Naive thymus-derived CD8-positive, alpha-beta T cell (primary cell): ENCODE data around the gene PNRC2. TPM values are rescaled to one million over a fixed set of nuclear protein-coding genes. Genes with fewer than 3 reads are reported as not detected.
A peak's percentile ranks its signal among the peaks of the same experiment; 100 is the strongest.
"Not testable (repeated sequence)": the region's sequence is repeated elsewhere in the genome, so short reads cannot be mapped to it uniquely, and the experiment has no call there.

ENCODE experiments used
- ATAC-seq, 2 donors: fragments of 150-1000 bp; cut with Tn5 transposase in 1 of 2; sonication (Bioruptor Pico), chemical (Tn5 transposase) in 1 of 2; 1 replicate in 1 of 2; 2 replicates in 1 of 2; pipeline ENCODE4 v1.10.0; 2021; ENCODE audit warnings: mild to moderate bottlenecking in 2 of 2, moderate library complexity in 2 of 2
- POLR2A ChIA-PET: fragments of 350-600 bp; sonication (Branson Sonifier 250); formaldehyde crosslinking; loops from one replicate; lab custom pipeline; 2021; ENCODE audit warnings: antibody characterized with exemption; lab: Charles Lee
- DNase-seq, 10 donors: peaks; one replicate each; pipeline versions ENCODE4 v3.0.0 to v3.0.0-alpha.2; 2020 to 2022
- H3K27ac Mint-ChIP-seq, 10 donors: one replicate each; pipeline ENCODE4 v1.8.0; 2020 to 2022; ENCODE audit warnings: mild to moderate bottlenecking in 10 of 10, mixed read lengths in 10 of 10, moderate library complexity in 4 of 10, inconsistent platforms in 1 of 10
- H3K27me3 Mint-ChIP-seq, 5 donors: one replicate each; pipeline ENCODE4 v1.8.0; 2021 to 2022; ENCODE audit warnings: mixed read lengths in 5 of 5
- H3K36me3 Mint-ChIP-seq, 3 donors: one replicate each; pipeline ENCODE4 v1.8.0; 2020 to 2022; ENCODE audit warnings: mixed read lengths in 3 of 3, mild to moderate bottlenecking in 2 of 3, inconsistent platforms in 1 of 3
- H3K4me1 Mint-ChIP-seq, 4 donors: one replicate each; pipeline ENCODE4 v1.8.0; 2021 to 2022; ENCODE audit warnings: mixed read lengths in 4 of 4
- H3K4me3 Mint-ChIP-seq, 10 donors: one replicate each; pipeline ENCODE4 v1.8.0; 2020 to 2022; ENCODE audit warnings: mild to moderate bottlenecking in 10 of 10, mixed read lengths in 10 of 10, moderate library complexity in 6 of 10, inconsistent platforms in 1 of 10
- H3K9me3 Mint-ChIP-seq, 9 donors: one replicate each; pipeline ENCODE4 v1.8.0; 2020 to 2022; ENCODE audit warnings: mixed read lengths in 9 of 9, mild to moderate bottlenecking in 3 of 9, inconsistent platforms in 1 of 9, moderate library complexity in 1 of 9
- polyA plus RNA-seq, 3 donors: library from polyadenylated mRNA; unstranded; fragments of 300-500 nt; fragmentation: Illumina TruSeq; gene quantifications; one replicate each; pipeline ENCODE4 v1.2.3, GENCODE V29; 2021
- total RNA-seq, 8 experiments: library from RNA in 2 of 8; stranded (reverse) in 2 of 8; gene quantifications; one replicate each; pipeline ENCODE4 v1.2.3 and lab custom pipeline; 2021 to 2026

The PNRC2 gene
- total and polyA plus RNA-seq, 5 experiments from 2014 or later, result 117 to 182 (median 139) TPM

- peak overlapping the region; percentile 95 to 100 (median 100) for H3K4me3 Mint-ChIP-seq
- ATAC-seq, H3K27me3 Mint-ChIP-seq, H3K9me3 Mint-ChIP-seq, DNase-seq: not testable (repeated sequence)
- H3K27ac Mint-ChIP-seq, result peak overlapping the region; percentile 99 to 100 (median 100)
- peaks cover 13 to 72% (median 47%) of the 10 kb centered on the region in 4 donors for H3K4me1 Mint-ChIP-seq
- H3K36me3 Mint-ChIP-seq, result peaks cover 0 to 28% (median 11%) of the 10 kb centered on the region in 3 donors
- POLR2A ChIA-PET, result interaction anchor here (1.4 to 3.3 kb wide), 5 partner anchors 9 to 133 kb away, joined by 3 to 66 read pairs (median 11); partner anchors contain the start of genes HMGCL and SRSF10
Measured at GRCh38 chr1:23958040-23958809, 1.4 kb upstream of the PNRC2 start.

GRCh38 chr1:23958810-23959460, 693 bp upstream of the PNRC2 start:
- POLR2A ChIA-PET, result interaction anchor here (0.9 to 3.3 kb wide), 10 partner anchors 9 to 615 kb away, joined by 3 to 66 read pairs (median 5); partner anchors contain the start of genes HMGCL, HNRNPR, PITHD1 and SRSF10
- H3K36me3 Mint-ChIP-seq, result peaks cover 0 to 35% (median 14%) of the 10 kb centered on the region in 3 donors
- peak overlapping the region; percentile 99 to 100 (median 100) for H3K27ac Mint-ChIP-seq
- peak overlapping the region; percentile 95 to 100 (median 100) for H3K4me3 Mint-ChIP-seq
- H3K4me1 Mint-ChIP-seq, result peaks cover 13 to 78% (median 47%) of the 10 kb centered on the region in 4 donors
- ATAC-seq (peak; percentile 80 to 86), DNase-seq (peak; percentile 75 to 96 (median 92))
- H3K9me3 Mint-ChIP-seq, result no peaks in the 10 kb centered on the region
- H3K27me3 Mint-ChIP-seq, result no peaks in the 10 kb centered on the region

- Mint-ChIP-seq H3K4me1 (peaks cover 15 to 81% (median 45%) of the 10 kb centered on the region in 4 donors), H3K4me3 (peak overlapping the region; percentile 95 to 100 (median 100)), H3K27ac (peak overlapping the region; percentile 99 to 100 (median 100)), H3K27me3 (no peaks in the 10 kb centered on the region), H3K9me3 (no peaks in the 10 kb centered on the region), H3K36me3 (peaks cover 0 to 50% (median 16%) of the 10 kb centered on the region in 3 donors)
- POLR2A ChIA-PET, result interaction anchor here (0.6 to 3.3 kb wide), 15 partner anchors 10 to 1272 kb away, joined by 3 to 66 read pairs (median 5); partner anchors contain the start of genes GALE, HMGCL, HNRNPR and PITHD1
- DNase-seq, result no peak
- no peak for ATAC-seq
Measured at GRCh38 chr1:23960291-23961020, 828 bp downstream of the PNRC2 start.

- H3K27ac Mint-ChIP-seq, result peak overlapping the region in 8 of 10 donors; percentile 1 to 70 (median 55)
- no peaks in the 10 kb centered on the region for H3K27me3 Mint-ChIP-seq
- peaks cover 0 to 77% (median 16%) of the 10 kb centered on the region in 3 donors for H3K36me3 Mint-ChIP-seq
- DNase-seq (no peak), ATAC-seq (no peak)
- H3K9me3 Mint-ChIP-seq, result no peaks in the 10 kb centered on the region
- no peak overlapping the region for H3K4me3 Mint-ChIP-seq
- peaks cover 18 to 72% (median 41%) of the 10 kb centered on the region in 4 donors for H3K4me1 Mint-ChIP-seq
- POLR2A ChIA-PET, result interaction anchor here (1.1 to 1.3 kb wide), 3 partner anchors 12 to 18 kb away, joined by 3 to 5 read pairs (median 3); partner anchors contain the start of gene SRSF10
Measured at GRCh38 chr1:23963617-23964234, 4.1 kb downstream of the PNRC2 start.

GRCh38 chr1:23964235-23964668, 4.6 kb downstream of the PNRC2 start:
- ATAC-seq (no peak), DNase-seq (no peak)
- Mint-ChIP-seq H3K27me3 (no peaks in the 10 kb centered on the region), H3K27ac (peak overlapping the region in 8 of 10 donors; percentile 6 to 70 (median 58)), H3K9me3 (no peaks in the 10 kb centered on the region), H3K36me3 (peaks cover 0 to 79% (median 16%) of the 10 kb centered on the region in 3 donors), H3K4me3 (no peak overlapping the region), H3K4me1 (peaks cover 17 to 68% (median 37%) of the 10 kb centered on the region in 4 donors)
- POLR2A ChIA-PET, result interaction anchor here (1.1 to 1.4 kb wide), 2 partner anchors 16 to 17 kb away, joined by 3 to 5 read pairs; partner anchors contain the start of gene SRSF10

GRCh38 chr1:23964790-23965740, 5.4 kb downstream of the PNRC2 start:
- ATAC-seq (no peak), DNase-seq (no peak)
- Mint-ChIP-seq H3K9me3 (no peaks in the 10 kb centered on the region), H3K36me3 (peaks cover 0 to 84% (median 22%) of the 10 kb centered on the region in 3 donors), H3K4me1 (peaks cover 14 to 68% (median 34%) of the 10 kb centered on the region in 4 donors), H3K27me3 (no peaks in the 10 kb centered on the region), H3K4me3 (peak overlapping the region in 1 of 10 donors; percentile 19), H3K27ac (peak overlapping the region in 8 of 10 donors; percentile 13 to 80 (median 64))
- POLR2A ChIA-PET, result interaction anchor here (1.4 kb wide), 1 partner anchor 15 kb away, joined by 5 read pairs; the partner anchor contains the start of gene SRSF10

- POLR2A ChIA-PET, result interaction anchor here (0.6 kb wide), 1 partner anchor 75 kb away, joined by 8 read pairs; no protein-coding TSS in a partner anchor
- H3K4me1 Mint-ChIP-seq, result peaks cover 10 to 52% (median 21%) of the 10 kb centered on the region in 4 donors
- H3K36me3 Mint-ChIP-seq, result peaks cover 0 to 83% (median 20%) of the 10 kb centered on the region in 3 donors
- no peaks in the 10 kb centered on the region for H3K9me3 Mint-ChIP-seq
- H3K27ac Mint-ChIP-seq, result peak overlapping the region in 3 of 10 donors; percentile 29 to 63 (median 39)
- no peaks in the 10 kb centered on the region for H3K27me3 Mint-ChIP-seq
- no peak overlapping the region for H3K4me3 Mint-ChIP-seq
- no peak for ATAC-seq
- DNase-seq, result no peak
Measured at GRCh38 chr1:23966973-23967493, 7.4 kb downstream of the PNRC2 start.

- ATAC-seq (no peak), DNase-seq (no peak)
- Mint-ChIP-seq H3K36me3 (peaks cover 0 to 83% (median 20%) of the 10 kb centered on the region in 3 donors), H3K4me1 (peaks cover 9 to 47% (median 20%) of the 10 kb centered on the region in 4 donors), H3K9me3 (no peaks in the 10 kb centered on the region), H3K27ac (peak overlapping the region in 6 of 10 donors; percentile 13 to 53 (median 32)), H3K27me3 (no peaks in the 10 kb centered on the region), H3K4me3 (no peak overlapping the region)
- POLR2A ChIA-PET, result interaction anchor here (0.6 to 1.5 kb wide), 2 partner anchors 13 to 74 kb away, joined by 8 to 9 read pairs; partner anchors contain the start of gene SRSF10
Measured at GRCh38 chr1:23967871-23968270, 8.2 kb downstream of the PNRC2 start.

GRCh38 chr1:23977187-23977853, 17.7 kb downstream of the PNRC2 start:
- H3K36me3 Mint-ChIP-seq, result peaks cover 0 to 45% (median 2%) of the 10 kb centered on the region in 3 donors

More at GRCh38 chr1:23977187-23977853, 17.7 kb downstream of the PNRC2 start:
- ATAC-seq, result no peak
- Mint-ChIP-seq H3K4me1 (peaks cover 28 to 69% (median 64%) of the 10 kb centered on the region in 4 donors), H3K27ac (peak overlapping the region; percentile 0 to 98 (median 76)), H3K4me3 (peak overlapping the region; percentile 38 to 85 (median 76)), H3K9me3 (no peaks in the 10 kb centered on the region), H3K27me3 (peaks cover 0 to 2% (median 0%) of the 10 kb centered on the region in 5 donors)
- POLR2A ChIA-PET, result interaction anchor here (0.5 to 5.5 kb wide), 3 partner anchors 17 to 179 kb away, joined by 3 to 66 read pairs (median 3); partner anchors contain the start of gene PNRC2
- DNase-seq, result peak in 1 of 10 donors; percentile 18
